Measurements from ENCODE around the gene PLPPR5. TPM values are rescaled to one million over a fixed set of nuclear protein-coding genes. Genes with fewer than 3 reads are reported as not detected.

PLPPR5 gene
- polyA plus RNA-seq, 2 of the 4 experiments (the other 2 are of a cell fraction): not detected

GRCh38 chr1:98965394-98965793, 39.3 kb downstream of the PLPPR5 start:
- ATAC-seq: no peak
- 51% methylated on average over 3 of the region's 3 CpGs for WGBS (ENCODE audit: missing lambda C conversion rate)
- no peak for DNase-seq (ENCODE audit: low read depth in 1 of 2, low spot score in 1 of 2)
- no peaks in the 10 kb centered on the region for H3K9me3 ChIP-seq
- H3K4me3 ChIP-seq: no peak overlapping the region
- ChIA-PET CTCF (no interaction called here), POLR2A (no interaction called here)
- no peak for TF ChIP-seq NPAS2 (CRISPR knock-in tag; IDR thresholded peaks at IDR 0.05; ENCODE audit: borderline replicate concordance)
- no peak for TF ChIP-seq FOSL2 (IDR thresholded peaks at IDR 0.05)
- no peak for TF ChIP-seq FOSL2 (CRISPR knock-in tag; IDR thresholded peaks at IDR 0.05)
- no peak for TF ChIP-seq KDM1A (IDR thresholded peaks at IDR 0.05; ENCODE audit: low read depth)
- no peak for TF ChIP-seq KDM5A (IDR thresholded peaks at IDR 0.05)
- TF ChIP-seq, protein P1, sequence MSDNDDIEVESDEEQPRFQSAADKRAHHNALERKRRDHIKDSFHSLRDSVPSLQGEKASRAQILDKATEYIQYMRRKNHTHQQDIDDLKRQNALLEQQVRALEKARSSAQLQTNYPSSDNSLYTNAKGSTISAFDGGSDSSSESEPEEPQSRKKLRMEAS (IDR thresholded peaks at IDR 0.05): no peak
- TF ChIP-seq GATA3 (IDR thresholded peaks at IDR 0.05; ENCODE audit: borderline replicate concordance): no peak
- no peak for TF ChIP-seq CHD4 (IDR thresholded peaks at IDR 0.05; ENCODE audit: borderline replicate concordance)
- no peak for FAIRE-seq
- no peak overlapping the region for H3K4me2 ChIP-seq
- H3K4me1 ChIP-seq: no peaks in the 10 kb centered on the region
- H3K27ac ChIP-seq: no peak overlapping the region

DNA sequence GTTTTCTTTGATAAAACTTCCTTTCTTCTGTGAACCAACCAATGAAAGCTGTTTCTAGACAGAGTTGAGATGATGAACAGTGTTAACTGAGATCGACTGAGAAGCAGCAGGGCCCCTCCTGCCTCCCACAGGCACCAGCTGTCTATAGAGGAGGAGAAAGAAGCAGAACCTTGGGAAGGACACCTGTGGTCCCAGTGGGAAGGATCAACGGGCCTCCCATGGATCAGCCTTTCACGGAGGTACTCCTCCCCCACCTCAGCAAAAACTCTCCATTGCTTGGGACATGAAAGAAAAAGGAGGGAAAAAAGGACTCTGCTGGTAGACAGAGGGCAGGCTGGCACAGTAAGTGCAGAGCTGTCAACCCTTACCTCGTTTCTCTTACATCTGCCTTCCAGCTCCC, 40.5 kb downstream of the PLPPR5 start:
- H3K4me1 ChIP-seq: no peaks in the 10 kb centered on the region
- DNase-seq (ENCODE audit: low read depth in 1 of 2, low spot score in 1 of 2): no peak
- WGBS (ENCODE audit: missing lambda C conversion rate): 0% methylated on average over 4 of the region's 4 CpGs
- ChIA-PET POLR2A (no interaction called here), CTCF (no interaction called here)
- H3K9me3 ChIP-seq: no peaks in the 10 kb centered on the region
- H3K27ac ChIP-seq: no peak overlapping the region
- ATAC-seq: no peak
- H3K4me3 ChIP-seq: no peak overlapping the region
- TF ChIP-seq JUNB (IDR thresholded peaks at IDR 0.05): no peak
- no peak for TF ChIP-seq JUN (IDR thresholded peaks at IDR 0.05)
- FAIRE-seq: no peak
- H3K4me2 ChIP-seq: no peak overlapping the region

- CTCF ChIA-PET: no interaction called here
- TF ChIP-seq ZNF302 (CRISPR knock-in tag; IDR thresholded peaks at IDR 0.05) (no peak), CBX8 (IDR thresholded peaks at IDR 0.05) (no peak), ZSCAN20 (CRISPR knock-in tag; IDR thresholded peaks at IDR 0.05) (no peak), EP300 (IDR thresholded peaks at IDR 0.05) (no peak), RARB (CRISPR knock-in tag; IDR thresholded peaks at IDR 0.05) (no peak), KDM5A (IDR thresholded peaks at IDR 0.05) (no peak), ZFP36 (IDR thresholded peaks at IDR 0.05; ENCODE audit: borderline replicate concordance, partially characterized antibody) (no peak), RAD21 (conservative IDR thresholded peaks at IDR 0.05 in 1 of 2, IDR thresholded peaks at IDR 0.05 in 1 of 2) (no peak), TP53 (CRISPR knock-in tag; IDR thresholded peaks at IDR 0.05) (no peak), PHF8 (IDR thresholded peaks at IDR 0.05; ENCODE audit: borderline replicate concordance, low read depth) (no peak), KDM1A (IDR thresholded peaks at IDR 0.05; ENCODE audit: low read depth) (no peak), ESRRA (IDR thresholded peaks at IDR 0.05; ENCODE audit: borderline replicate concordance, low read length) (no peak)
- TF ChIP-seq, protein P2, sequence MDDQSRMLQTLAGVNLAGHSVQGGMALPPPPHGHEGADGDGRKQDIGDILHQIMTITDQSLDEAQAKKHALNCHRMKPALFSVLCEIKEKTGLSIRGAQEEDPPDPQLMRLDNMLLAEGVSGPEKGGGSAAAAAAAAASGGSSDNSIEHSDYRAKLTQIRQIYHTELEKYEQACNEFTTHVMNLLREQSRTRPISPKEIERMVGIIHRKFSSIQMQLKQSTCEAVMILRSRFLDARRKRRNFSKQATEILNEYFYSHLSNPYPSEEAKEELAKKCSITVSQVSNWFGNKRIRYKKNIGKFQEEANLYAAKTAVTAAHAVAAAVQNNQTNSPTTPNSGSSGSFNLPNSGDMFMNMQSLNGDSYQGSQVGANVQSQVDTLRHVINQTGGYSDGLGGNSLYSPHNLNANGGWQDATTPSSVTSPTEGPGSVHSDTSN (IDR thresholded peaks at IDR 0.05): no peak
- TF ChIP-seq, protein P3, sequence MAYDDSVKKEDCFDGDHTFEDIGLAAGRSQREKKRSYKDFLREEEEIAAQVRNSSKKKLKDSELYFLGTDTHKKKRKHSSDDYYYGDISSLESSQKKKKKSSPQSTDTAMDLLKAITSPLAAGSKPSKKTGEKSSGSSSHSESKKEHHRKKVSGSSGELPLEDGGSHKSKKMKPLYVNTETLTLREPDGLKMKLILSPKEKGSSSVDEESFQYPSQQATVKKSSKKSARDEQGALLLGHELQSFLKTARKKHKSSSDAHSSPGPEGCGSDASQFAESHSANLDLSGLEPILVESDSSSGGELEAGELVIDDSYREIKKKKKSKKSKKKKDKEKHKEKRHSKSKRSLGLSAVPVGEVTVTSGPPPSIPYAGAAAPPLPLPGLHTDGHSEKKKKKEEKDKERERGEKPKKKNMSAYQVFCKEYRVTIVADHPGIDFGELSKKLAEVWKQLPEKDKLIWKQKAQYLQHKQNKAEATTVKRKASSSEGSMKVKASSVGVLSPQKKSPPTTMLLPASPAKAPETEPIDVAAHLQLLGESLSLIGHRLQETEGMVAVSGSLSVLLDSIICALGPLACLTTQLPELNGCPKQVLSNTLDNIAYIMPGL (CRISPR knock-in tag; IDR thresholded peaks at IDR 0.05; ENCODE audit: borderline replicate concordance): no peak
- TF ChIP-seq, protein P1 (IDR thresholded peaks at IDR 0.05): no peak
- TF ChIP-seq, protein P4, sequence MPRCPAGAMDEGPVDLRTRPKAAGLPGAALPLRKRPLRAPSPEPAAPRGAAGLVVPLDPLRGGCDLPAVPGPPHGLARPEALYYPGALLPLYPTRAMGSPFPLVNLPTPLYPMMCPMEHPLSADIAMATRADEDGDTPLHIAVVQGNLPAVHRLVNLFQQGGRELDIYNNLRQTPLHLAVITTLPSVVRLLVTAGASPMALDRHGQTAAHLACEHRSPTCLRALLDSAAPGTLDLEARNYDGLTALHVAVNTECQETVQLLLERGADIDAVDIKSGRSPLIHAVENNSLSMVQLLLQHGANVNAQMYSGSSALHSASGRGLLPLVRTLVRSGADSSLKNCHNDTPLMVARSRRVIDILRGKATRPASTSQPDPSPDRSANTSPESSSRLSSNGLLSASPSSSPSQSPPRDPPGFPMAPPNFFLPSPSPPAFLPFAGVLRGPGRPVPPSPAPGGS (IDR thresholded peaks at IDR 0.05): no peak
- TF ChIP-seq, protein P5, sequence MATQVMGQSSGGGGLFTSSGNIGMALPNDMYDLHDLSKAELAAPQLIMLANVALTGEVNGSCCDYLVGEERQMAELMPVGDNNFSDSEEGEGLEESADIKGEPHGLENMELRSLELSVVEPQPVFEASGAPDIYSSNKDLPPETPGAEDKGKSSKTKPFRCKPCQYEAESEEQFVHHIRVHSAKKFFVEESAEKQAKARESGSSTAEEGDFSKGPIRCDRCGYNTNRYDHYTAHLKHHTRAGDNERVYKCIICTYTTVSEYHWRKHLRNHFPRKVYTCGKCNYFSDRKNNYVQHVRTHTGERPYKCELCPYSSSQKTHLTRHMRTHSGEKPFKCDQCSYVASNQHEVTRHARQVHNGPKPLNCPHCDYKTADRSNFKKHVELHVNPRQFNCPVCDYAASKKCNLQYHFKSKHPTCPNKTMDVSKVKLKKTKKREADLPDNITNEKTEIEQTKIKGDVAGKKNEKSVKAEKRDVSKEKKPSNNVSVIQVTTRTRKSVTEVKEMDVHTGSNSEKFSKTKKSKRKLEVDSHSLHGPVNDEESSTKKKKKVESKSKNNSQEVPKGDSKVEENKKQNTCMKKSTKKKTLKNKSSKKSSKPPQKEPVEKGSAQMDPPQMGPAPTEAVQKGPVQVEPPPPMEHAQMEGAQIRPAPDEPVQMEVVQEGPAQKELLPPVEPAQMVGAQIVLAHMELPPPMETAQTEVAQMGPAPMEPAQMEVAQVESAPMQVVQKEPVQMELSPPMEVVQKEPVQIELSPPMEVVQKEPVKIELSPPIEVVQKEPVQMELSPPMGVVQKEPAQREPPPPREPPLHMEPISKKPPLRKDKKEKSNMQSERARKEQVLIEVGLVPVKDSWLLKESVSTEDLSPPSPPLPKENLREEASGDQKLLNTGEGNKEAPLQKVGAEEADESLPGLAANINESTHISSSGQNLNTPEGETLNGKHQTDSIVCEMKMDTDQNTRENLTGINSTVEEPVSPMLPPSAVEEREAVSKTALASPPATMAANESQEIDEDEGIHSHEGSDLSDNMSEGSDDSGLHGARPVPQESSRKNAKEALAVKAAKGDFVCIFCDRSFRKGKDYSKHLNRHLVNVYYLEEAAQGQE (IDR thresholded peaks at IDR 0.05): no peak
- Histone ChIP-seq H3K9me3 (no peaks in the 10 kb centered on the region), H3K4me3 (no peak overlapping the region), H3K4me1 (no peaks in the 10 kb centered on the region), H3K27ac (no peak overlapping the region), H3K4me2 (no peak overlapping the region)
- FAIRE-seq: no peak
- WGBS (ENCODE audit: missing lambda C conversion rate): 30% methylated on average over 3 of the region's 3 CpGs
- POLR2A ChIA-PET: no interaction called here
- DNase-seq (ENCODE audit: low read depth in 1 of 2, low spot score in 1 of 2): no peak
- ATAC-seq: no peak
These were observed 41.5 kb downstream of the PLPPR5 start for GRCh38 chr1:98963064-98963758.

All from A549 (cell line).